Chondrocyte (in vitro differentiated cells): ENCODE data around the gene LMX1B. TPM values are rescaled to one million over a fixed set of nuclear protein-coding genes. Genes with fewer than 3 reads are reported as not detected.

Experiments used
- DNase-seq: peaks from one replicate; pipeline ENCODE4 v3.0.0; 2021; ENCODE audit warnings: mixed read lengths, low spot score
- H3K27ac Mint-ChIP-seq: one replicate; pipeline ENCODE4 v1.8.0; 2021; ENCODE audit warnings: mild to moderate bottlenecking, moderate library complexity, mixed read lengths; ENCODE audit not compliant: unreplicated experiment
- H3K27me3 Mint-ChIP-seq: 2 replicates; pipeline ENCODE4 v1.8.0; 2021; ENCODE audit warnings: low read depth, mixed read lengths
- H3K36me3 Mint-ChIP-seq: 2 replicates; pipeline ENCODE4 v1.8.0; 2021; ENCODE audit warnings: low read depth, mixed read lengths
- H3K4me1 Mint-ChIP-seq: 2 replicates; pipeline ENCODE4 v1.8.0; 2021; ENCODE audit warnings: low read depth, mild to moderate bottlenecking, mixed read lengths
- H3K4me3 Mint-ChIP-seq: one replicate; pipeline ENCODE4 v1.8.0; 2021; ENCODE audit warnings: mild to moderate bottlenecking, moderate library complexity, mixed read lengths; ENCODE audit not compliant: unreplicated experiment
- H3K9me3 Mint-ChIP-seq: 2 replicates; pipeline ENCODE4 v1.8.0; 2021; ENCODE audit warnings: low read depth, mixed read lengths
- CTCF ChIP-seq: fragments of 200-600 bp; sonication (generic); IDR thresholded peaks from 2 replicates; pipeline ENCODE4 v1.5.0; 2021; ENCODE audit warnings: antibody characterized with exemption, mild to moderate bottlenecking, moderate library complexity
- total RNA-seq: library from RNA; stranded (reverse); gene quantifications from 3 replicates; pipeline ENCODE4 v1.2.1, GENCODE V29; 2021

The LMX1B gene
- total RNA-seq, 1 donor from 2014 or later: not detected

GRCh38 chr9:126667190-126668055 lies 53.7 kb downstream of the LMX1B start:
- no peak for DNase-seq
- Mint-ChIP-seq H3K4me1 (peaks cover 16% of the 10 kb centered on the region), H3K4me3 (no peak overlapping the region), H3K27ac (no peak overlapping the region), H3K36me3 (no peaks in the 10 kb centered on the region), H3K27me3 (peaks cover 8% of the 10 kb centered on the region), H3K9me3 (no peaks in the 10 kb centered on the region)
- no peak for TF ChIP-seq CTCF

- Mint-ChIP-seq H3K27ac (no peak overlapping the region), H3K4me3 (no peak overlapping the region), H3K9me3 (no peaks in the 10 kb centered on the region), H3K27me3 (peaks cover 8% of the 10 kb centered on the region), H3K36me3 (no peaks in the 10 kb centered on the region), H3K4me1 (peaks cover 12% of the 10 kb centered on the region)
- no peak for TF ChIP-seq CTCF
- no peak for DNase-seq
Measured at GRCh38 chr9:126668058-126668457, 54.3 kb downstream of the LMX1B start.

GRCh38 chr9:126669108-126669507 lies 55.4 kb downstream of the LMX1B start:
- Mint-ChIP-seq H3K36me3 (no peaks in the 10 kb centered on the region), H3K9me3 (no peaks in the 10 kb centered on the region), H3K4me3 (no peak overlapping the region), H3K4me1 (peaks cover 7% of the 10 kb centered on the region), H3K27me3 (peaks cover 11% of the 10 kb centered on the region), H3K27ac (no peak overlapping the region)
- no peak for TF ChIP-seq CTCF
- no peak for DNase-seq

- no peak overlapping the region for H3K27ac Mint-ChIP-seq
- H3K9me3 Mint-ChIP-seq: no peaks in the 10 kb centered on the region
- peaks cover 1% of the 10 kb centered on the region for H3K4me1 Mint-ChIP-seq
- H3K36me3 Mint-ChIP-seq: no peaks in the 10 kb centered on the region
- TF ChIP-seq CTCF: no peak
- H3K4me3 Mint-ChIP-seq: no peak overlapping the region
- DNase-seq: no peak
- H3K27me3 Mint-ChIP-seq: peaks cover 19% of the 10 kb centered on the region
Measured at GRCh38 chr9:126670270-126670669, 56.5 kb downstream of the LMX1B start.

GRCh38 chr9:126671381-126671831 lies 57.7 kb downstream of the LMX1B start:
- H3K27ac Mint-ChIP-seq: no peak overlapping the region
- peaks cover 21% of the 10 kb centered on the region for H3K27me3 Mint-ChIP-seq

More at GRCh38 chr9:126671381-126671831, 57.7 kb downstream of the LMX1B start:
- no peak for DNase-seq
- H3K36me3 Mint-ChIP-seq: no peaks in the 10 kb centered on the region
- no peaks in the 10 kb centered on the region for H3K9me3 Mint-ChIP-seq
- no peak overlapping the region for H3K4me3 Mint-ChIP-seq
- TF ChIP-seq CTCF: no peak
- H3K4me1 Mint-ChIP-seq: no peaks in the 10 kb centered on the region
